Fibroblast of the aortic adventitia (primary cell): ENCODE results near the gene ZNF423. TPM values are rescaled to one million over a fixed set of nuclear protein-coding genes. Genes with fewer than 3 reads are reported as not detected.

Experiments
- DNase-seq: peaks from one replicate; pipeline ENCODE4 v3.0.0-alpha.2; 2010; ENCODE audit warnings: low read depth
- H3K4me3 ChIP-seq: 2 replicates; pipeline ENCODE4 v1.5.1; 2011; ENCODE audit warnings: low read depth, mild to moderate bottlenecking, control low read depth, low read length, moderate library complexity
- CTCF ChIP-seq: IDR thresholded peaks from 2 replicates; pipeline ENCODE4 v1.5.1; 2011; ENCODE audit warnings: mild to moderate bottlenecking, low read length, control low read depth, inconsistent platforms; ENCODE audit not compliant: insufficient read depth
- total RNA-seq: library from RNA; depleted of rRNA; stranded (reverse); fragments of >200 nt; gene quantifications from 2 replicates; pipeline ENCODE4 v1.2.3, GENCODE V29; 2012; ENCODE audit warnings: low replicate concordance

ZNF423 gene
- total RNA-seq, 1 donor = 13.5 TPM

- TF ChIP-seq CTCF = no peak
- DNase-seq = peak; percentile 64
- H3K4me3 ChIP-seq = no peak overlapping the region
These were observed 154.0 kb downstream of the ZNF423 start for GRCh38 chr16:49701789-49702494.

- DNase-seq = no peak
These were observed 154.7 kb downstream of the ZNF423 start for GRCh38 chr16:49701065-49701685.

GRCh38 chr16:49700251-49701064 lies 155.5 kb downstream of the ZNF423 start:
- no peak for TF ChIP-seq CTCF
- peak; percentile 90 for DNase-seq
- H3K4me3 ChIP-seq = no peak overlapping the region

More at GRCh38 chr16:49701065-49701685, 154.7 kb downstream of the ZNF423 start:
- TF ChIP-seq CTCF = no peak
- no peak overlapping the region for H3K4me3 ChIP-seq

GRCh38 chr16:49699841-49700175 lies 156.1 kb downstream of the ZNF423 start:
- no peak for TF ChIP-seq CTCF
- DNase-seq = no peak
- H3K4me3 ChIP-seq = no peak overlapping the region

- no peak overlapping the region for H3K4me3 ChIP-seq
- DNase-seq = peak; percentile 82
These were observed 156.7 kb downstream of the ZNF423 start for GRCh38 chr16:49698931-49699840.

More at GRCh38 chr16:49698931-49699840, 156.7 kb downstream of the ZNF423 start:
- TF ChIP-seq CTCF = no peak
